GM19238 (cell line): ENCODE data around the gene TLR7.
A peak's percentile ranks its signal among the peaks of the same experiment; 100 is the strongest.

Source experiments
- DNase-seq: peaks from one replicate; pipeline ENCODE4 v3.0.0; 2011; ENCODE audit warnings: low spot score; ENCODE audit not compliant: insufficient read length

TLR7 gene

DNA sequence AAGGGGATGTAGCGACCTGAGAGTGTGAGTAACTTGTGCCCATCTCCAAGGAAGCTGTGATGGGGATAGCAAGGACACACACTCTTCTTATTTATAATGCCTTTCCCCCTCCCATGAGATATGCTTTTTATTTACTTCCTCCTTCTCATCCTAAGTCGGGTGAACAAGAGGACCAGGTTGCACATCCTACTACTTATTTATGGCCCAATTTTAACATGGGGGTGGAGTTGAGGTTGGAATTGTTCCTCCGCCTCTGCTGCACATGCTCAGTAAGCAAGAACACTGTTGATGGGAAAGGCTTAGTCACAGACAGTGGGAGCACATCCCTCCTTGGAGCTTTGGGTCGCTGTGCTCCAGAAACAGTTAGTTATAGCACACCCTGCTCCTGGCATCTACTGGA lies 24.3 kb downstream of the TLR7 start:
- no peak for DNase-seq

- no peak for DNase-seq
Measured at GRCh38 chrX:12891915-12892506, 25.1 kb downstream of the TLR7 start.

DNA sequence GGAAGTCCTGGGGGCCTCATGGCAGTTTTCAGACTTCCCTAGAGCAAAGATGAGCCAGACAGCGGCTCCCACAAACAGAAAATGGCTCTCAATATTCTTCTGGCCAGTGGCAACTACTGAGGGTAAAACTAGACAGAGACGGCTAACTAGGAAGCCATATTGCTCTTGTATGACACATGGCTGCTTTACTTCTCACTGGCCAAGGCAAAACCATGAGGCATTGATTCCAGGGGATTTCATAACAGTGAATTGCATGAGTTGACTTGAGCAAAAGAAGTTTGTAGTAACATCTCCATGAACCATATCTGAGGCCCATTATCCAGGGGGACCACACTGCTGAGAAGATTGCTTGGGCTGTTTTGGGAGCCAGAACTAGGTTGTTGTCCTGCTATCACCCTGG lies 25.8 kb downstream of the TLR7 start:
- no peak for DNase-seq

- no peak for DNase-seq
Measured at GRCh38 chrX:12894074-12895030, 27.5 kb downstream of the TLR7 start.

DNA sequence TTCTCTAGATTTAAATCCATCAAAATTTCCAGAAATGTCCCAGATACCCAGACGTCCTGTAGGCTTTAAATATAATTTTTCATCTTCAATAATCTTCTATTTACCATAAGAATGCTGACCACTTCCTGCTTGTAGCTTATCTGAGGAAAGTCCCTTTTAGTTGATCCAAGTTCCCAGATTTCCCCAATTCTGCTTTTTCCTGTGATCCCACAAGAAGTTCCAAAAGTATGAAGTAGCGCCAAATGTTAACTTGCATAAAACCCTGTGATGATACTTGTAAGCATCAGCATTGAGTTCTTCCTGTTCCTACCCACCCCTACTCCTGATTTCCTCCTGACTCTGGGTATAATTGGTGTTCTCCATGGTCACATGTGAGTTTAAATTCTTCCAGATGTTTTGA lies 29.0 kb downstream of the TLR7 start:
- DNase-seq, result no peak

DNA sequence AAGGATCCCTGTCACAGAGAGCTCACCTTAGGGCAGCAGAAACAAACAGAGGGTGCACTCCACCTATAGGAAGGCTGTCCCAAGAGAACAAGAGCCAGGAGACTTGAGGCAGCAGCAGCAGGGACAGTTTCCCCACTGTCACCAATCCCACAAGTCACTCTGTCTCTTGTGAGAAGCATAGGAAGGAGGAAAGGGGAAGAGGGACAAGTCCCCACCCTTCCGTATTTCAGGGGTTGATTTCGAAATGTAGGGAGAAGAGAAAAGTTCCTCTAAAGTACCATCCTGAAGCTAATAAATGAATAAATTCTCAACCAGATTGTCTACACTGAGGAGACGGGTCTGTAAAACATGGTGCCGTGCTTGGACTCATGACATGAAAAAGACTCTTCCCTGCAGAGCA lies 30.1 kb downstream of the TLR7 start:
- no peak for DNase-seq

GRCh38 chrX:12898073-12898472 lies 31.2 kb downstream of the TLR7 start:
- DNase-seq, result no peak

GRCh38 chrX:12899506-12899905 lies 32.6 kb downstream of the TLR7 start:
- no peak for DNase-seq

GRCh38 chrX:12901486-12901885 lies 34.6 kb downstream of the TLR7 start:
- peak; percentile 55 for DNase-seq

- no peak for DNase-seq
Measured at GRCh38 chrX:12903646-12904045, 36.8 kb downstream of the TLR7 start.

GRCh38 chrX:12906046-12906761 lies 39.3 kb downstream of the TLR7 start, which contains the start of gene TLR8:
Gene TLR8, plus strand, starts transcription at chrX:12906620. Its CDS starts 87 bp downstream, at chrX:12906707.
- no peak for DNase-seq

DNA sequence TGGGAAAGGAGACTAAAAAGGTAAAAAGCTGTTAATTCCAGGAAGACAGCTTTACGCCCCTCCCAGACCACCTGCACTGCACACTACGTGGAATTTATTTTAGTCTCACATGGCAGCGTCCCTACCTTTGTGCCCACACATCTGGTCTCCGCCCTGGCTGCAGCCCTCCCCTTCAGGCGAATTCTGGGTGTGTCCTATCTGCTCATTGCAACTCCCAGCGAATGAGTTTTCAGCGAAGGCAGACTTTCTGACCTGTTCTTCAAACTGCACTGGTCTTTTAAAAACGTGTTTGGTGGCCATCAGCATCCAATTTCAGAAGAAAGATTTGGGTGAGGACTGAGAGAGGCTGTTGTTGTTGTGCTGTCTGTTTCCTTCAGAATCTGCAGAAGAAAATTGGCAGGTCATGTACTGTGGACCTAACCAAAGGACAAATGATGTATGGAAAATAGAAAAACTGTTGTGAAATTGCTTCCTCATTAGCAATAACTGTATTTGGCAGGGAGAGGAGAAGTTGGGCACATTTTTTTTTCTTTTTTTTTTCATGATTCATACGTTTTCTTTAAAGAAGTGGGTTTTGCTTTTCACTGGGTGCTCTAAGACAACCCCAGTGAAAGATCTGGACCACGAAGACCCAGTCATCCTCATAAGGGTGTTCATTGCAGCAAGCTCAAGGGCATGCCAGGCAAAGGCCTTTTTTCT lies 43.7 kb downstream of the TLR7 start:
- no peak for DNase-seq

DNA sequence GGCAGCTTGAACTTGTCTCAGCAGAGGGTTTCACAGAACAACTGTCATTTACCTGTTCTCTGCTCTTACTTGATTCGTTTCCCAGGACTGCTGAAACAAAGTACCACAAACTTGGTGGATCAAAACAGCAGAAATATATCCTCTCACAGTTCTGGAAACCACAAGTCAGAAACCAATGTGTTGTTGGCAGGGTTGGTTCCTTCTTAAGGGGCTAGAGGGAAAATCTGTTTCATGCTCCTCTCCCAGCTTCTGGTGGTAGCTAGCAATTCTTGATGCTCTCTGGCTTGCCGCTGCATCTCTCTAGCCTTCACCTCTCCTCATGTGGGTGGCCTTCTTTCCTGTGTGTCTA lies 44.2 kb downstream of the TLR7 start:
- DNase-seq, result no peak

GRCh38 chrX:12912791-12913482 lies 46.1 kb downstream of the TLR7 start:
- no peak for DNase-seq

DNA sequence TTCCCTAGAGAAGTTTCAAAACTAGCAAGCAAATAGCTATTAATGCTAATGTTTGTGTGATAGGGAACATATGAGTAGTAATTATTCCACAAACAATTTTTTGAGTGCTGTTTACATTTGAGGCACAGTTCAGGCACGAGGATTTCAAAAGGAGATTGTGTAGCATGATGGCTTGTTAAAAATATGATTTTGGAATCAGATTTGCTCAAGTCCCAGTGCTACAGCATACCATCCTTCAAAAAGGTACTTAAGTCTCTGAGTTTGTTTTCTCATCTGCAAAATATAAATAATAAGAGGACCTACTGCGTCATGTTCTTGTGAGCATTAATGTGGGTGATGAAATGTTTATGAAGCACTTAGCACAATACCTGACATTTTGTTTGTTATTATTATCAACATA lies 50.9 kb downstream of the TLR7 start:
- no peak for DNase-seq

DNA sequence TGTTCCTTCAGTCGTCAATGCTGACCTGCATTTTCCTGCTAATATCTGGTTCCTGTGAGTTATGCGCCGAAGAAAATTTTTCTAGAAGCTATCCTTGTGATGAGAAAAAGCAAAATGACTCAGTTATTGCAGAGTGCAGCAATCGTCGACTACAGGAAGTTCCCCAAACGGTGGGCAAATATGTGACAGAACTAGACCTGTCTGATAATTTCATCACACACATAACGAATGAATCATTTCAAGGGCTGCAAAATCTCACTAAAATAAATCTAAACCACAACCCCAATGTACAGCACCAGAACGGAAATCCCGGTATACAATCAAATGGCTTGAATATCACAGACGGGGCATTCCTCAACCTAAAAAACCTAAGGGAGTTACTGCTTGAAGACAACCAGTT lies 52.2 kb downstream of the TLR7 start:
- no peak for DNase-seq

DNA sequence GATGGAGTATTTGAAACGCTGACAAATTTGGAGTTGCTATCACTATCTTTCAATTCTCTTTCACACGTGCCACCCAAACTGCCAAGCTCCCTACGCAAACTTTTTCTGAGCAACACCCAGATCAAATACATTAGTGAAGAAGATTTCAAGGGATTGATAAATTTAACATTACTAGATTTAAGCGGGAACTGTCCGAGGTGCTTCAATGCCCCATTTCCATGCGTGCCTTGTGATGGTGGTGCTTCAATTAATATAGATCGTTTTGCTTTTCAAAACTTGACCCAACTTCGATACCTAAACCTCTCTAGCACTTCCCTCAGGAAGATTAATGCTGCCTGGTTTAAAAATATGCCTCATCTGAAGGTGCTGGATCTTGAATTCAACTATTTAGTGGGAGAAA lies 52.7 kb downstream of the TLR7 start:
- no peak for DNase-seq

GRCh38 chrX:12920990-12921389 lies 54.1 kb downstream of the TLR7 start:
- no peak for DNase-seq

GRCh38 chrX:12921886-12922598 lies 55.2 kb downstream of the TLR7 start:
- DNase-seq, result no peak

GRCh38 chrX:12922599-12922919 lies 55.7 kb downstream of the TLR7 start:
- no peak for DNase-seq

GRCh38 chrX:12929701-12930100 lies 62.8 kb downstream of the TLR7 start:
- DNase-seq, result no peak
